Body of pancreas (tissue), 4 donors: ENCODE data around the gene GUCA1A.

Source experiments
- POLR2A ChIP-seq, 3 donors: fragments of 450-650 bp; IDR thresholded peaks; one replicate each; pipeline ENCODE4 v1.6.1; 2016; ENCODE audit warnings: antibody characterized with exemption in 3 of 3, mild to moderate bottlenecking in 2 of 3
- TF ChIP-seq, protein P1 (sequence below), 7 experiments: fragments of 450-650 bp in 4 of 7; fragments of 200-600 bp in 3 of 7; sonication (generic) in 3 of 7; IDR thresholded peaks; one replicate each; pipeline ENCODE4 v1.5.1; 2016 to 2019; ENCODE audit warnings: antibody characterized with exemption in 7 of 7

DNA sequence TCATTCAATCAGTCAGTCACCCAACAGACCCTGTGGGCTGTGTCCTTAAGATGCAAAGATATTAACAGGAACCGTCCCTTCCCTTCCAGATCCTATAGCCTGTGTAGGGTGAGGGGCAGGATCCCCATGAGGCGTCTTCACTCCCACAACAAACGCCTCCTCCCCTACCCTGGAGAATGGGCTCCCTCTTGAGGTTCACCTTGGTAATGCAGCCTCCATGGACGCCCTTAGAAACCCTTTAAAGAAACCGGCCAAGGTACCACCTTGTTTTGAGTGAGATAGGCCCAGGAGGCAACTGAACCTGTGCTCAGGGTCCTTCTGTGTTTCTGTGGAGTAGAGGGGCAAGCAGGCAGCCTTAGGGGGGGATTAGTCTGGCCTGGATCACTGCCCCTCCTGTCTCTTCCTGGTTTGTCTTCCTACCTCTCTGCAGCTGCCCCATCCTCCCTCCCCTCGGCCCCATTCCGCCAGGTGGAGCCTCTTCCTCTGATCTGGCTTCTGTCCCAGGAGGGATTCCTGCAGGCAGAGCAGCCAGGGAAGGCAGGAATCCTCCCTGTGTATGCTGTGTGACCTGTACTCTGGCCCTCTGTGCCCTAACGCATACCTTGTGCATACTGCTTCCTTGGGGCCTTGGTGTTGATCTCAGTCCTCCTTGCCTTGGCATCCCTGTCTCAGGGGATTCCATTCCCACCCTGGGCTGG lies 6.6 kb upstream of the GUCA1A start:
- TF ChIP-seq, protein P1, sequence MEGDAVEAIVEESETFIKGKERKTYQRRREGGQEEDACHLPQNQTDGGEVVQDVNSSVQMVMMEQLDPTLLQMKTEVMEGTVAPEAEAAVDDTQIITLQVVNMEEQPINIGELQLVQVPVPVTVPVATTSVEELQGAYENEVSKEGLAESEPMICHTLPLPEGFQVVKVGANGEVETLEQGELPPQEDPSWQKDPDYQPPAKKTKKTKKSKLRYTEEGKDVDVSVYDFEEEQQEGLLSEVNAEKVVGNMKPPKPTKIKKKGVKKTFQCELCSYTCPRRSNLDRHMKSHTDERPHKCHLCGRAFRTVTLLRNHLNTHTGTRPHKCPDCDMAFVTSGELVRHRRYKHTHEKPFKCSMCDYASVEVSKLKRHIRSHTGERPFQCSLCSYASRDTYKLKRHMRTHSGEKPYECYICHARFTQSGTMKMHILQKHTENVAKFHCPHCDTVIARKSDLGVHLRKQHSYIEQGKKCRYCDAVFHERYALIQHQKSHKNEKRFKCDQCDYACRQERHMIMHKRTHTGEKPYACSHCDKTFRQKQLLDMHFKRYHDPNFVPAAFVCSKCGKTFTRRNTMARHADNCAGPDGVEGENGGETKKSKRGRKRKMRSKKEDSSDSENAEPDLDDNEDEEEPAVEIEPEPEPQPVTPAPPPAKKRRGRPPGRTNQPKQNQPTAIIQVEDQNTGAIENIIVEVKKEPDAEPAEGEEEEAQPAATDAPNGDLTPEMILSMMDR (IDR thresholded peaks at IDR 0.05) = peak; percentile 85 to 96 (median 95)
- TF ChIP-seq POLR2A (IDR thresholded peaks at IDR 0.05) = no peak
